ENCODE results near the gene GSTM5. TPM values are rescaled to one million over a fixed set of nuclear protein-coding genes. Genes with fewer than 3 reads are reported as not detected.
A peak's percentile ranks its signal among the peaks of the same experiment; 100 is the strongest.
"Not testable (repeated sequence)": the region's sequence is repeated elsewhere in the genome, so short reads cannot be mapped to it uniquely, and the experiment has no call there.

The GSTM5 gene
- total RNA-seq, 6 experiments from 2014 or later, result 0.19 to 0.54 (median 0.31) TPM; not detected in 1

DNA sequence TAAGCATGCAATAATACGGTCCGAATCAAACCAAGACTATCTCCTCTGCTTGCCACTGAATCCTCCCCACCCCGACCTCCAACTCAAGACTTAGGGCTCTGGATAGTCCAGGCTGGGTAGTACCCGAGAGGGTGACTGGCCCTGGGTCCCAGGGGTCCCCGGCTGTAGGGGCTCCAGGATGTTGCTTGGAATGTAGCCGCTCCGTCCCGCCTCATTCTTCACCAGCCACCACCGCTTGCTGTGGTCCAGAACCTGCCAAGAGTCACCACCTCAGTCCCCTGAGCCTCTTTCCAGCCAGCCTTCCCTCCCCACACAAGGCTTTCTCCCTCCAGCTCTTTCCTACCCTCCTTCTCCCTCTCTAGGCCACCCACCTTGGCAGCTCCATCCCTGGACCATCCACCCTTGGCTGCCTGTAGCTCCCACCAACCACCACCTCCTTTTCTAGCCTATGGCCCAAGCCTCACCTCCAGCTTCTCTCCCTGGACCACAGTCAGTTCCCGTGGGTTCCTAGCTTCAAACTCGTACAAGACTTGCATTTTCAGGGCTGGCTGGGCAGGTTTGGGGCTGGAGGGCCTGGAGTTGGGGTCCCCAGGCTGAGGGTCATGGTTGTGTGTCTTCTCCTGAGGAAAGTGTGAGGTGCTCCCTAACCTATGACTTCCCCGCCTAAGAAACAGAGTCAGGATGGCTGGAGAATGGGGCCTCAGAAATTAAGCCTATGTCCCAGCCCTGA lies 39.6 kb downstream of the GSTM5 start:
- Histone ChIP-seq H3K4me1 (no peaks in the 10 kb centered on the region), H3K27me3 (no peaks in the 10 kb centered on the region), H3K4me3 (no peak overlapping the region), H3K27ac (no peak overlapping the region), H3K9me3 (no peaks in the 10 kb centered on the region), H3K36me3 (no peaks in the 10 kb centered on the region)
- intact Hi-C loops (cut with DNase I), result no loop called here
- no peak for TF ChIP-seq POLR2A (IDR thresholded peaks at IDR 0.05)
- TF ChIP-seq, protein P1, sequence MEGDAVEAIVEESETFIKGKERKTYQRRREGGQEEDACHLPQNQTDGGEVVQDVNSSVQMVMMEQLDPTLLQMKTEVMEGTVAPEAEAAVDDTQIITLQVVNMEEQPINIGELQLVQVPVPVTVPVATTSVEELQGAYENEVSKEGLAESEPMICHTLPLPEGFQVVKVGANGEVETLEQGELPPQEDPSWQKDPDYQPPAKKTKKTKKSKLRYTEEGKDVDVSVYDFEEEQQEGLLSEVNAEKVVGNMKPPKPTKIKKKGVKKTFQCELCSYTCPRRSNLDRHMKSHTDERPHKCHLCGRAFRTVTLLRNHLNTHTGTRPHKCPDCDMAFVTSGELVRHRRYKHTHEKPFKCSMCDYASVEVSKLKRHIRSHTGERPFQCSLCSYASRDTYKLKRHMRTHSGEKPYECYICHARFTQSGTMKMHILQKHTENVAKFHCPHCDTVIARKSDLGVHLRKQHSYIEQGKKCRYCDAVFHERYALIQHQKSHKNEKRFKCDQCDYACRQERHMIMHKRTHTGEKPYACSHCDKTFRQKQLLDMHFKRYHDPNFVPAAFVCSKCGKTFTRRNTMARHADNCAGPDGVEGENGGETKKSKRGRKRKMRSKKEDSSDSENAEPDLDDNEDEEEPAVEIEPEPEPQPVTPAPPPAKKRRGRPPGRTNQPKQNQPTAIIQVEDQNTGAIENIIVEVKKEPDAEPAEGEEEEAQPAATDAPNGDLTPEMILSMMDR (IDR thresholded peaks at IDR 0.05), result no peak
- peak in 1 of 4 donors; percentile 38 for ATAC-seq
- no peak for DNase-seq
- WGBS (ENCODE audit: insufficient coverage, low coverage, low lambda C conversion rate, missing lambda C conversion rate), result 79% methylated on average over 8 of the region's 12 CpGs

DNA sequence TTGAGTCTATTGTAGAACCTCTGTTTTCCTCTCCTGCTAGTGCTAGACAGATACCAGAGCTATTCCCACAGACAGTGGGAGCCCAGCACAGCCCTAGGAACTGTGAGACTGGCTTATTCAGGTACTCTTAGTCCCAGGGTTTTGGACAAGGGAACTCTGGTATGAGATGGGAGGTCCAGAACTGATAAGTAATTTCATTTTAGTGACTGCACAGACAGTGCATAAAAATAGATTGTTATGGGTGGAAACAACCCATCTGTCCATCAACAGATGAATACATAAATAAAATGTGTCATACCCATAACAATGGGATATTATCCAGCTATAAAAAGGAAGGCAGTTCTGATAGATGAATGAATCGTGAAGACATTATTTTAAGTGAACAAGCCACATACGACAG lies 42.7 kb downstream of the GSTM5 start:
- no peak for DNase-seq
- TF ChIP-seq POLR2A (IDR thresholded peaks at IDR 0.05), result no peak
- TF ChIP-seq, protein P1 (IDR thresholded peaks at IDR 0.05), result no peak
- Histone ChIP-seq H3K36me3 (no peaks in the 10 kb centered on the region), H3K9me3 (no peaks in the 10 kb centered on the region), H3K27me3 (no peaks in the 10 kb centered on the region), H3K4me1 (no peaks in the 10 kb centered on the region), H3K27ac (no peak overlapping the region), H3K4me3 (no peak overlapping the region)
- intact Hi-C loops (cut with DNase I), result no loop called here
- no peak for ATAC-seq
- 74% methylated on average over 2 of the region's 2 CpGs for WGBS (ENCODE audit: insufficient coverage, low coverage, low lambda C conversion rate, missing lambda C conversion rate)

DNA sequence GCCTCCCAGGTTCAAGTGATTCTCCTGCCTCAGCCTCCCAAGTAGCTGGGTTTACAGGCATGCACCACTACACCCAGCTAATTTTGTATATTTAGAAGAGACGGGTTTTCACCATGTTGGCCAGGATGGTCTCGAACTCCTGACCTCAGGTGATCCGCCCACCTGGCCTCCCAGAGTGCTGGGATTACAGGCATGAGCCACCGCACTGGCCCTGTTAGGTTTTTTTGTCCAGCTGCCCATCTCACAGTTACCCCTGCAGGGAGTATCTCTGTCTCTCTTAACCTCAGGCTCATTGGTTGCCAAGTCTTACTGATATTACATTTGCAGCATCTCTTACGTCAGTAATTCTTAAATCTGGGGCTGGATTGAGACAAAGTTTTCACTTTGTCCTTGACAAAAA lies 44.3 kb downstream of the GSTM5 start:
- H3K4me1 ChIP-seq; intact Hi-C loops (cut with DNase I); ATAC-seq; H3K9me3 ChIP-seq; H3K27me3 ChIP-seq; H3K36me3 ChIP-seq; H3K27ac ChIP-seq; H3K4me3 ChIP-seq: not testable (repeated sequence)
- DNase-seq, result peak in 1 of 3 donors; percentile 18
- WGBS (ENCODE audit: insufficient coverage, low coverage, low lambda C conversion rate, missing lambda C conversion rate), result 88% methylated on average over 2 of the region's 5 CpGs

DNA sequence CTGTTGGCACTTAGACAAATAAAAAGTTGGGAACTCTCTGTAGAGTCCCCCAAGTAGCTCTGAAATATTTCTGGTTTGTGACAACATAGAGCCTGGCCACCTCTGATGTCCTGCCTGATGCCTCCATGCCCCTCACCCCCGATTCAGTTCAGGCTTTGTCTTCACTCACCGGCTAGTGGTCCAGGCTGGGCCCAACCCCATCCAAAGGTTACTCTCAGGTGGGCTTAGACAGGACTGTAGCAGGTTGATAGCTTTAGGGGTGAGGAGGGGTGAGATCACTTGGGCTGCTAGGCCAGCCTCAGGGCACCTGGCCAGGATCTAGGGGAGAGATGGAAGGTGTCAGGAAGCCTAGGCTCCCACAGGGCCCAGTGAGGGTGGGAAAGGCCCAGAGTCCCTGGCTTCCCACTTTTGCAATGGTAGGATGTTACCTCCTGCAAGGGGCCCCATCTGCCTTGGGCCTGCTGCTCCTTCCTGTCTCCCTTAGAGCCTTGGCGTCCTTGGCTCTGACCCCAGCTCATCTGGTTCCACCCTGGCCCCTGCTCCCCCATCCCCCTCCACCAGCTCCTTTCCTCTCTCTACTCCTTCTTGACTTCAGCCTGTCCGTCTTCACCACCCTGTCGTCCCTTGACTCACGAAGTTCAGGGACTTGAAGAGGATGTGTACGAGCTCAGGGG lies 44.9 kb downstream of the GSTM5 start:
- WGBS (ENCODE audit: insufficient coverage, low coverage, low lambda C conversion rate, missing lambda C conversion rate), result 80% methylated on average over 7 of the region's 7 CpGs
- no peak for ATAC-seq
- Histone ChIP-seq H3K9me3 (no peaks in the 10 kb centered on the region), H3K4me3 (no peak overlapping the region), H3K36me3 (no peaks in the 10 kb centered on the region), H3K27me3 (no peaks in the 10 kb centered on the region), H3K4me1 (no peaks in the 10 kb centered on the region), H3K27ac (no peak overlapping the region)
- peak in 1 of 3 donors; percentile 39 for DNase-seq
- TF ChIP-seq, protein P1 (IDR thresholded peaks at IDR 0.05), result no peak
- no peak for TF ChIP-seq POLR2A (IDR thresholded peaks at IDR 0.05)
- intact Hi-C loops (cut with DNase I), result no loop called here

Data from right lobe of liver (tissue), 6 donors.